GM23248 (cell line): ENCODE results near the gene HOXA4. TPM values are rescaled to one million over a fixed set of nuclear protein-coding genes. Genes with fewer than 3 reads are reported as not detected.

Experiments
- DNase-seq: peaks from one replicate; pipeline ENCODE4 v3.0.0-alpha.2; 2015
- H2AFZ ChIP-seq: fragments of 200-600 bp; sonication (generic); 2 replicates; pipeline ENCODE4 v1.6.1; 2016; ENCODE audit warnings: antibody characterized with exemption
- H3F3A ChIP-seq: fragments of 200-600 bp; sonication (generic); 2 replicates; pipeline ENCODE4 v1.6.1; 2016; ENCODE audit warnings: mild to moderate bottlenecking, antibody characterized with exemption, mixed run types; ENCODE audit not compliant: insufficient read depth
- H3K27ac ChIP-seq: fragments of 200-600 bp; sonication (generic); 2 replicates; pipeline ENCODE4 v1.5.1; 2016; ENCODE audit warnings: mild to moderate bottlenecking
- H3K27me3 ChIP-seq: fragments of 200-600 bp; sonication (generic); replicated peaks from 2 replicates; pipeline ENCODE4 v1.6.1; 2016; ENCODE audit warnings: mild to moderate bottlenecking; ENCODE audit not compliant: insufficient read depth
- H3K36me3 ChIP-seq: fragments of 200-600 bp; sonication (generic); 2 replicates; pipeline ENCODE4 v1.6.1; 2016; ENCODE audit warnings: low read depth, mild to moderate bottlenecking
- H3K4me1 ChIP-seq: fragments of 200-600 bp; sonication (generic); 2 replicates; pipeline ENCODE4 v1.6.1; 2016; ENCODE audit warnings: mild to moderate bottlenecking; ENCODE audit not compliant: insufficient read depth
- H3K4me2 ChIP-seq: fragments of 200-600 bp; sonication (generic); one replicate; pipeline ENCODE4 v1.6.1; 2016; ENCODE audit warnings: mild to moderate bottlenecking; ENCODE audit not compliant: unreplicated experiment
- H3K4me3 ChIP-seq: fragments of 200-600 bp; sonication (generic); 2 replicates; pipeline ENCODE4 v1.5.1; 2016; ENCODE audit warnings: mild to moderate bottlenecking
- H3K79me2 ChIP-seq: fragments of 200-600 bp; sonication (generic); 2 replicates; pipeline ENCODE4 v1.6.1; 2016; ENCODE audit warnings: mild to moderate bottlenecking; ENCODE audit not compliant: insufficient read depth
- H3K9ac ChIP-seq: fragments of 200-600 bp; sonication (generic); 2 replicates; pipeline ENCODE4 v1.6.1; 2016; ENCODE audit warnings: mild to moderate bottlenecking
- H3K9me2 ChIP-seq: fragments of 200-600 bp; sonication (generic); 2 replicates; pipeline ENCODE4 v1.6.1; 2016; ENCODE audit warnings: mixed run types, mild to moderate bottlenecking, moderate library complexity; ENCODE audit not compliant: insufficient read depth
- H3K9me3 ChIP-seq: fragments of 200-600 bp; sonication (generic); one replicate; pipeline ENCODE4 v1.6.1; 2017; ENCODE audit warnings: low read depth
- H4K20me1 ChIP-seq: fragments of 200-600 bp; sonication (generic); 2 replicates; pipeline ENCODE4 v1.6.0; 2016; ENCODE audit not compliant: insufficient read depth
- EZH2 ChIP-seq: fragments of 200-600 bp; sonication (generic); IDR thresholded peaks from 2 replicates; pipeline ENCODE4 v1.6.1; 2018; ENCODE audit warnings: antibody characterized with exemption, mild to moderate bottlenecking; ENCODE audit not compliant: insufficient read depth, poor library complexity, severe bottlenecking
- EZH2phosphoT487 ChIP-seq: fragments of 200-600 bp; sonication (generic); IDR thresholded peaks from 2 replicates; pipeline ENCODE4 v1.6.1; 2018; ENCODE audit warnings: antibody characterized with exemption, moderate library complexity, mild to moderate bottlenecking, low read depth; ENCODE audit not compliant: insufficient read depth
- WGBS, 2 experiments: methylation state at CpG; one replicate each; pipeline ENCODE4 v1.1.6; 2015 to 2017; ENCODE audit warnings: low lambda C conversion rate in 2 of 2, low coverage in 1 of 2; ENCODE audit errors: missing lambda C conversion rate in 2 of 2; 5-methylcytosine and 5-hydroxymethylcytosine counted together
- in situ Hi-C: fragments of 300-500 bp; cut with MboI; formaldehyde crosslinking; loops from 2 replicates; pipeline ENCODE4 v1.15.0; 2020
- polyA plus RNA-seq: library from polyadenylated mRNA; unstranded; fragments of >200 nt; fragmentation: Nextera tagmentation; extraction: Ambion mirVana; gene quantifications from 2 replicates; pipeline ENCODE4 v1.2.1, GENCODE V29; 2016
- total RNA-seq: library from RNA; depleted of rRNA; stranded (reverse); fragments of >200 nt; shearing (Covaris generic); gene quantifications from 2 replicates; pipeline ENCODE4 v1.2.3, GENCODE V29; 2014

HOXA4 gene
- total and polyA plus RNA-seq, 2 experiments from 2014 or later: 1.8 to 3.1 TPM

- no peaks in the 10 kb centered on the region for H3K27me3 ChIP-seq
- peaks cover 23% of the 10 kb centered on the region for H3K4me1 ChIP-seq
- H3K9me2 ChIP-seq: no peaks in the 10 kb centered on the region
- H3K9me3 ChIP-seq: no peaks in the 10 kb centered on the region
- peak overlapping the region; percentile 80 for H3K4me2 ChIP-seq
- peak; percentile 58 for DNase-seq
- peaks cover 61% of the 10 kb centered on the region for H3K79me2 ChIP-seq
- TF ChIP-seq EZH2 (no peak), EZH2phosphoT487 (no peak)
- in situ Hi-C loops: no loop called here
- peak overlapping the region; percentile 78 for H2AFZ ChIP-seq
- no peaks in the 10 kb centered on the region for H4K20me1 ChIP-seq
- H3K9ac ChIP-seq: peak overlapping the region; percentile 89
- peak overlapping the region; percentile 78 for H3K4me3 ChIP-seq
- no peaks in the 10 kb centered on the region for H3K36me3 ChIP-seq
- H3K27ac ChIP-seq: peak overlapping the region; percentile 70
- WGBS, 2 experiments: 16 to 18% methylated on average over 12 of the region's 12 CpGs
- peaks cover 39% of the 10 kb centered on the region for H3F3A ChIP-seq
Measured at GRCh38 chr7:27131390-27131819, 848 bp upstream of the HOXA4 start.

DNA sequence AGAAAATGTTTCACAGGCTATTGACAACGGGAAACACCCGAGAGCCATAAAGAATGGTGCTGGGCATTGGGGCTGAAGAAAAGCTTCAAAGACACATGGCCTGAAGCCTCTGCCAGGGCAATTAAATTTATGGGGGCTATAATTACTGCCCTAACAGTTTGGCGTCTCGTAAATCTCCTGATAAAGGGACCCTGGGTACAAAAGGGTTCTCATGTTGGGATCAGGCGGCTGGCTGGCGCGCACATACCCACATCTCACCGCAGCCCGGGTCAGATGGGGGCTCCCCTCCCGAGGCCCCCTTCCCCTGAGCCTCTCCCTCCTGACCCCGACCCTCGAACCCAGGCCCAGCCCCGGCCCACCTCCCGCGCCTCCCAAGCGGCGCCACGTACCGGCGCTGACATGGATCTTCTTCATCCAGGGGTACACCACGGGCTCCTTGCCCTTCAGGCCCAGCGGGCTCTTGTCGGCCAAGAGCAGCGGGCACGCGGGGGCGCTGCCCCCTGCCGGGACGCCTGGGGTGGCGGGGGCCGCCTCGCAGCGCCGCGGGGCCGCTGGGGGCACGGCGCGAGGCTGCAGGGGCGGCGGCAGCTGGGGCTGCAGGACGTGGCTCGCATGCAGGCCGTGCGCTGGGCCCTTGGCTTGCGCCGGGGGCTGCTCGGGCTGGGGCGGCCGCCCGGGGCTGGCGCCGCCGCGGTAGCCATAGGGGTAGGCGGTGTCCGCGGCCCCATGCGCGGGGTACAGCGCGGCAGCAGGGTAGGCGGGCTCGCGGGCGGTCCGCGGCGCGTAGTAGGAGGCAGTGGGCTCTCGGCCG, 623 bp downstream of the HOXA4 start:
- Histone ChIP-seq H3K4me2 (peak overlapping the region; percentile 78), H3K4me3 (peak overlapping the region; percentile 78), H3K27me3 (no peaks in the 10 kb centered on the region), H3K4me1 (peaks cover 21% of the 10 kb centered on the region), H3K9ac (peak overlapping the region; percentile 89), H3K9me3 (no peaks in the 10 kb centered on the region), H2AFZ (peak overlapping the region; percentile 79), H3K27ac (peak overlapping the region; percentile 55), H3F3A (peaks cover 29% of the 10 kb centered on the region), H3K9me2 (no peaks in the 10 kb centered on the region), H4K20me1 (no peaks in the 10 kb centered on the region), H3K36me3 (no peaks in the 10 kb centered on the region), H3K79me2 (peaks cover 49% of the 10 kb centered on the region)
- DNase-seq: peak; percentile 74
- WGBS, 2 experiments: 8 to 11% methylated on average over 40 to 52 of the region's 72 CpGs
- in situ Hi-C loops: no loop called here
- TF ChIP-seq EZH2 (no peak), EZH2phosphoT487 (no peak)

DNA sequence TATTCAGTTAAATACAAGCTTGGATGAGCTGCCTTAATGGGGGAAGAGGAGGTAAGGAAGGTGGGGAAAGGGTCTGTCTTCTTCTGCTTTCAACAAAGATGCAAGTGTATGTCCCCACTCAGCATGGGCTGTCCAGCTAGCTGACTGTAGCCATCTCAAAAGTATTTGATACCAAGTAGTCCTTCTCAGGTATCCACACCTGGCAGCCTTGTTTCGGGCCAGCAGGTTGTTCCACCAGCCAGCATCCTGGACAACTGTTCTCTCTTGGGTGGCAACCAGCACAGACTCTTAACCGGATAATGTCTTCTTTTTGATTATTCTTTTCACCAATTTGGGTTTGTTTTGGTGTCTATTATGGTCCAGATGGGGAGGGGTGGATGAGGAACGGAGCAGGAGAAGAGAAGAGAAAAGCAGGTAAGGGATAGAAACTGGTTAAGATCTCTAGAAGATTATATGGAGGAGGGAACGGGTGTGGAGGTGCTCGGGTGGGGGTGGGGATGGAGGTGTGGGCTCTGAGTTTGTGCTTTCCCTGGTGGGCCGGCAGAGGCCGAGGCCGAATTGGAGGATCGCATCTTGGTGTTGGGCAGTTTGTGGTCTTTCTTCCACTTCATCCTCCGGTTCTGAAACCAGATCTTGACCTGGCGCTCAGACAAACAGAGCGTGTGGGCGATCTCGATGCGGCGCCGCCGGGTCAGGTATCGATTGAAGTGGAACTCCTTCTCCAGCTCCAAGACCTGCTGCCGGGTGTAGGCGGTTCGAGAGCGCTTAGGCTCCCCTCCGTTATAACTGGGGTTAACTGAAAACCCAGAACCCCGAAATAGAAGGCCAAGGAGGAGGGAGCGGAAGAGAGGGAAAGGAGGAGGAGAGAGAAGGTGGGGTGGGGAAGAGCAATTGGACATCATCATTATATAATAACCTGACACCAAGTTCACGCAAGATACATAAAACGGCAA, 1.5 kb downstream of the HOXA4 start:
- Histone ChIP-seq H2AFZ (peak overlapping the region; percentile 73), H3K27ac (no peak overlapping the region), H3K36me3 (no peaks in the 10 kb centered on the region), H3K79me2 (peaks cover 48% of the 10 kb centered on the region), H3K9ac (peak overlapping the region; percentile 89), H3K9me2 (no peaks in the 10 kb centered on the region), H3K4me3 (peak overlapping the region; percentile 78), H3K4me2 (peak overlapping the region; percentile 78), H3K9me3 (no peaks in the 10 kb centered on the region), H3K27me3 (no peaks in the 10 kb centered on the region), H4K20me1 (no peaks in the 10 kb centered on the region), H3F3A (peaks cover 22% of the 10 kb centered on the region), H3K4me1 (peaks cover 14% of the 10 kb centered on the region)
- TF ChIP-seq EZH2phosphoT487 (no peak), EZH2 (no peak)
- DNase-seq: no peak
- WGBS, 2 experiments: 90 to 91% methylated on average over 28 of the region's 28 CpGs
- in situ Hi-C loops: no loop called here

GRCh38 chr7:27128034-27128433, 2.5 kb downstream of the HOXA4 start:
- peaks cover 9% of the 10 kb centered on the region for H3K4me1 ChIP-seq
- H2AFZ ChIP-seq: no peak overlapping the region
- H4K20me1 ChIP-seq: no peaks in the 10 kb centered on the region
- no peaks in the 10 kb centered on the region for H3K27me3 ChIP-seq
- H3K79me2 ChIP-seq: peaks cover 38% of the 10 kb centered on the region
- in situ Hi-C loops: no loop called here
- TF ChIP-seq EZH2 (no peak), EZH2phosphoT487 (no peak)
- no peak overlapping the region for H3K4me2 ChIP-seq
- H3K9me2 ChIP-seq: no peaks in the 10 kb centered on the region
- H3K9ac ChIP-seq: no peak overlapping the region
- 72 to 73% methylated on average over 2 of the region's 2 CpGs for WGBS, 2 experiments
- H3F3A ChIP-seq: peaks cover 11% of the 10 kb centered on the region; the same call in 1 of the 2 replicates
- H3K27ac ChIP-seq: no peak overlapping the region
- no peaks in the 10 kb centered on the region for H3K36me3 ChIP-seq
- H3K4me3 ChIP-seq: no peak overlapping the region
- no peak for DNase-seq
- no peaks in the 10 kb centered on the region for H3K9me3 ChIP-seq
